ENCODE results near the gene BACH2. TPM values are rescaled to one million over a fixed set of nuclear protein-coding genes. Genes with fewer than 3 reads are reported as not detected.

Gene BACH2
- total and polyA plus RNA-seq, 9 of the 15 experiments (the other 6 are each of a cell fraction or from before 2014, with no cell fraction given) = 0.06 to 3.1 (median 0.59) TPM

- no peaks in the 10 kb centered on the region for H4K20me1 ChIP-seq (replicated peaks; ENCODE audit: control insufficient read depth, insufficient read depth, low read length)
- H3K9me3 ChIP-seq (replicated peaks; ENCODE audit: control insufficient read depth, insufficient read depth, low read depth, low read length) = no peaks in the 10 kb centered on the region
- no peak for DNase-seq (ENCODE audit: extremely low read depth in 1 of 4, low spot score in 3 of 4)
- CTCF ChIA-PET (ENCODE audit: low intra/inter-chr PET ratio) = no interaction called here
- POLR2A ChIA-PET = interaction anchor here (1.1 kb wide), 1 partner anchor 15 kb away, joined by 4 read pairs; no protein-coding TSS in a partner anchor
- TF ChIP-seq ZNF785 (CRISPR knock-in tag; IDR thresholded peaks at IDR 0.05) = no peak
- H3K27ac ChIP-seq (ENCODE audit: extremely low read depth, low read depth, low read length) = no peak overlapping the region
- in situ Hi-C loops (cut with MboI) = no loop called here
- H3K4me3 ChIP-seq = no peak overlapping the region
- no peak overlapping the region for H2AFZ ChIP-seq (ENCODE audit: low read depth, low read length)
- peaks cover 3% of the 10 kb centered on the region in 2 experiments; a peak in 1 of 5 replicates for H3K4me1 ChIP-seq (replicated peaks in 1 of 2; ENCODE audit: control insufficient read depth in 2 of 2, insufficient read depth in 2 of 2, low read length in 2 of 2)
- H3K4me2 ChIP-seq (ENCODE audit: insufficient read depth, low read length) = no peak overlapping the region
- H3K36me3 ChIP-seq (ENCODE audit: control insufficient read depth, insufficient read depth, low read length) = no peaks in the 10 kb centered on the region
- H3K79me2 ChIP-seq (ENCODE audit: control insufficient read depth, insufficient read depth, low read length) = no peaks in the 10 kb centered on the region
- 45% methylated on average over 3 of the region's 3 CpGs for WGBS (ENCODE audit: insufficient coverage, low coverage, missing lambda C conversion rate)
- peaks cover 0 to 13% of the 10 kb centered on the region in 2 experiments; a peak in 2 of 5 replicates for H3K27me3 ChIP-seq (ENCODE audit: control insufficient read depth in 2 of 2, insufficient read depth in 2 of 2, low read length in 2 of 2)
- FAIRE-seq = no peak
- no peak for ATAC-seq
- H3K9ac ChIP-seq (ENCODE audit: insufficient read depth in 1 of 2, low read depth in 2 of 2, low read length in 2 of 2) = no peak overlapping the region
- intact Hi-C loops (cut with micrococcal nuclease) = no loop called here
- no peaks in the 10 kb centered on the region for H3K9me1 ChIP-seq (ENCODE audit: control insufficient read depth, insufficient read depth, low read length)
- BruUV-seq (replicated peaks) = no TSS peak
Measured at GRCh38 chr6:89976694-89977020, 320.0 kb downstream of the BACH2 start.

- Histone ChIP-seq H3K27me3 (ENCODE audit: control insufficient read depth in 2 of 2, insufficient read depth in 2 of 2, low read length in 2 of 2) (peaks cover 0 to 13% of the 10 kb centered on the region in 2 experiments; a peak in 2 of 5 replicates), H3K4me3 (no peak overlapping the region), H3K9ac (ENCODE audit: insufficient read depth in 1 of 2, low read depth in 2 of 2, low read length in 2 of 2) (no peak overlapping the region), H3K9me3 (replicated peaks; ENCODE audit: control insufficient read depth, insufficient read depth, low read depth, low read length) (no peaks in the 10 kb centered on the region), H3K4me2 (ENCODE audit: insufficient read depth, low read length) (no peak overlapping the region), H3K4me1 (replicated peaks in 1 of 2; ENCODE audit: control insufficient read depth in 2 of 2, insufficient read depth in 2 of 2, low read length in 2 of 2) (peaks cover 3% of the 10 kb centered on the region in 2 experiments; a peak in 1 of 5 replicates), H2AFZ (ENCODE audit: low read depth, low read length) (no peak overlapping the region), H3K27ac (ENCODE audit: extremely low read depth, low read depth, low read length) (no peak overlapping the region), H3K36me3 (ENCODE audit: control insufficient read depth, insufficient read depth, low read length) (no peaks in the 10 kb centered on the region), H4K20me1 (replicated peaks; ENCODE audit: control insufficient read depth, insufficient read depth, low read length) (no peaks in the 10 kb centered on the region), H3K79me2 (ENCODE audit: control insufficient read depth, insufficient read depth, low read length) (no peaks in the 10 kb centered on the region), H3K9me1 (ENCODE audit: control insufficient read depth, insufficient read depth, low read length) (no peaks in the 10 kb centered on the region)
- no peak for DNase-seq (ENCODE audit: extremely low read depth in 1 of 4, low spot score in 3 of 4)
- in situ Hi-C loops (cut with MboI) (no loop called here), intact Hi-C loops (cut with micrococcal nuclease) (no loop called here)
- WGBS (ENCODE audit: insufficient coverage, low coverage, missing lambda C conversion rate) = 43% methylated on average over 12 of the region's 12 CpGs
- no TSS peak for BruUV-seq (replicated peaks)
- POLR2A ChIA-PET = interaction anchor here (0.6 to 1.1 kb wide), 2 partner anchors 14 to 233 kb away, joined by 3 to 4 read pairs; no protein-coding TSS in a partner anchor
- FAIRE-seq = no peak
- no peak for ATAC-seq
- CTCF ChIA-PET (ENCODE audit: low intra/inter-chr PET ratio) = no interaction called here
- TF ChIP-seq CCNT2 (IDR thresholded peaks at IDR 0.05; ENCODE audit: borderline replicate concordance, extremely low read depth, insufficient read length, low read depth, low read length) (no peak), ZBTB43 (CRISPR knock-in tag; IDR thresholded peaks at IDR 0.05) (no peak), SNRNP70 (optimal IDR thresholded peaks at IDR 0.05; ENCODE audit: low read depth, low read length) (no peak), SIN3A (IDR thresholded peaks at IDR 0.05; ENCODE audit: borderline replicate concordance in 2 of 2, control insufficient read depth in 1 of 2, low read depth in 2 of 2, low read length in 2 of 2) (no peak), DLX4 (CRISPR knock-in tag; IDR thresholded peaks at IDR 0.05) (no peak), WHSC1 (IDR thresholded peaks at IDR 0.05; ENCODE audit: low read length) (no peak), ELK3 (CRISPR knock-in tag; IDR thresholded peaks at IDR 0.05) (no peak), CHD2 (IDR thresholded peaks at IDR 0.05; ENCODE audit: low read depth, low read length) (no peak), MECOM (CRISPR knock-in tag; IDR thresholded peaks at IDR 0.05) (no peak), CBFB (CRISPR knock-in tag; IDR thresholded peaks at IDR 0.05) (no peak)
Measured at GRCh38 chr6:89975991-89976693, 320.5 kb downstream of the BACH2 start.

All from K562 (cell line).